Activated effector memory CD4-positive, alpha-beta T cell treated with anti-CD3 and anti-CD28 coated beads, Interleukin-2, amount 50 U/mL, for 16 hours (primary cell): ENCODE measurements around the gene ADGRB3.
"Not testable (repeated sequence)": the region's sequence is repeated elsewhere in the genome, so short reads cannot be mapped to it uniquely, and the experiment has no call there.

Experiments
- DNase-seq: peaks from one replicate; pipeline ENCODE4 v3.0.0-alpha.2; 2020

ADGRB3 gene

DNA sequence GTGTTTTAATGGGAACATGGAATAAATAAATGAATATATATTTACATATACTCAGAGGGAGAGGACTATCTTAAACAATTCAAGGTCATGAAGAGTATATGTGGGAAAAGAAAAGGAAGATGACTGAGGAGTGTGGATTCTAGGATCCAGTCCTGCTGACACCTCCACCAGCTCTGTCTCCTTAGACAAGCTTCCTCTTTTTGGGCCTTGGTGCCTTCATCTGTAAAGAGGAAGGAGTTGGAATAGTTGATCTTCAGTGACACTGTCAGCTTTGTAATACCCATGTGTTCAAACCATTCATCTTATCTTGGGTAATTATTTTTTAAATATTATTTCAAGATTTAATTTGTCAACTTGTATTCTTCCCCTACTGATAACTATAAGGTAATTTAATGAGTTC lies 338.0 kb downstream of the ADGRB3 start:
- no peak for DNase-seq

DNA sequence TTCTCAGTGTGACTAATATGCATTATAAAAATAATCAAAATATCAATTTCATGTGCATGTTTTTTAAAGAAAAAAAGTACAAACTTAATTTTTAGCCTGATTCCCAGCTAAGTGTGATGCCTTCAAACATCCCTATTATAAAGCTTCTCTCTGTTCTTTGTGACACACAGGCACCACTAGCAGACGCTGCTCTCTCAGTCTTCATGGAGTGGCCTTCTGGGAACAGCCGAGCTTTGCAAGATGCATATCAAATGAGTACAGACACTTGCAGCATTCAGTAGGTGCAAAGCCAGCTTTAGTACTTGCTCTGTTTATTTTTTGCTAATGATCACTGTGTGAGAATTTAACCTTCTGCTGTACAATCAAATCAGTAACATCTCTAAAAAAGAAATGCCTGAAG lies 340.0 kb downstream of the ADGRB3 start:
- DNase-seq = no peak

DNA sequence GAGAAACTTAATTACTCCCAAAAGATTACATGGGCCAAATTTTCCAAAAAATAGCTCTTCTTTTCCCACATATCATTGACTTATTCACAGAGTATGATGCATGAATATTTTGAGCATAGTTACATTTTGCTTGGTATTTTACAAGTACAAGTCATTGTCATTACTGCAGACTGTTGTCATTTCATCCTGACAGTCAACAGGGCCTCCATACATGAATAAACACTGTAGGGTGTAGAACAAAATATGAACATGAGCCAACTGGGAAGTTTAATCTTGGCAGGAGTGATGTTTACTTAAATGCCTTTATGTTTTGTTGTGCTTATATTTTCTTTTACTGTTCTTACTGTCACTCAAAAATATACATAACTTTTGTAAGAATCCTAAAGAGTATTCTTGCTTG lies 340.7 kb downstream of the ADGRB3 start:
- no peak for DNase-seq

DNA sequence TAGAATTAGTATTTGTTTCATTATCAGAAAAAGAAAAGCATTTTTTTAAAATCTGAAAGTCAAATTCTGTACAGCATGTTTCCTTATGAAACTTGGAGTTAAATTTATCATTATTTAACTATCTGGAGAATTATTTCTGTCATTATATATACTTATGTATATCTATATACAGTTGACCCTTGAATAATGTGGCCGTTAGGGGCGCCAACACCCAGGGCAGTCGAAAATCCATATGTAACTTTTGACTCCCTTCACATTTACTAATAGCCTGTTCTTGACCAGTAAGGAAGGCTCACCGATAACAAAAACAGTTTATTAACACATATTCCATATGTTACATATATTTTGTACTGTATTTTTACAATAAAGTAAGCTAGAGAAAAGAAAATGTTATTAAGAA lies 341.2 kb downstream of the ADGRB3 start:
- no peak for DNase-seq

DNA sequence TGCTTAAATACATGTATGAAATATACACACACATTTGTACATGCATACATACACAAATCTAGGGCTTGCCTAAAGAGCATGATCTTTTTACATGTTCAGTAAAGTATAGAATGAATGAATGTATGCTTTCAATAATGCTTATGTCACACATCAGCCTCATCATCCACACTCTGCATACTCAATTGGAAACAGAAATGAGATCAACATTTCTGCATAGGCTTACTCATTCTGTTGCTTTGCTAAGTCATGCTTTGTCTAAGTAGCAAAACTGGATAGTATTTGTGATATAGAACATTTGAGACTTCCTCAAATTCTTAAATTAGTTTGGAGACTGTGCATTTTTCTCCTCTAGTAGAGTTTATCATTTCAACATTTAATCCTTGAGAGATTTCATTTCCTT lies 343.3 kb downstream of the ADGRB3 start:
- no peak for DNase-seq

DNA sequence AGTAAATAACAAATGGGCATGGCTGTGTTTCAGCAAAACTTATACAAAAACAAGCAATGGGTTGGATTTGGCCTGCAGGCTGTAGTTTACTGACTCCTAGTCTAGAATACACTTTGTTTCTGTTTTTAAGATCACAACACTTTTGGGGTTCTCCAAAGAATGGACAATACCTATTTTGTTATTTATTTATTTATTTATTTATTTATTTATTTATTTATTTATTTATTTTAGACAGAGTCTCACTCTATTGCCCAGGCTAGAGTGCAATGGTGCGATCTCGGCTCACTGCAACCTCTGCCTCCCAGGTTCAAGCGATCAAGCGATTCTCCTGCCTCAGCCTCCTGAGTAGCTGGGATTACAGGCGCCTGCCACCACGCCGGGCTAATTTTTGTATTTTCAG lies 346.6 kb downstream of the ADGRB3 start:
- not testable (repeated sequence) for DNase-seq

DNA sequence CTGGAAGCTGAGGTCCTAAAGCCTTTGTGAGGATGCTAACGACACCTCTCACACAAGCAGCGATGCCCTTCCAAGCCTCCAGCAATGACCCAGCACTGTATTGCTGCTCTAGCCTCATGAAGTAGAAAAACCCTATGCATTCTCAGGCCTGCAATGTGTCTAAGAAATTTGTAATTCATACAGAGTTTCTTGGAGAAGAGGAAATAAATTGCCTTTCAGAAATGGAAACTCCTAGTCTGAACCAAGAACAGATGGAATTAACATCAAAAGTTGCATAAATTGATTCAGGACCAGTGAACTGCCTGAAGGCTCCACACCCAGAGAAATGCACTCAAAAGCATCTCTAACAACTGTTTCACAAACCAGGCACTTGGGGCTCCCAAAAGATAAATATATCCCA lies 353.6 kb downstream of the ADGRB3 start:
- no peak for DNase-seq

DNA sequence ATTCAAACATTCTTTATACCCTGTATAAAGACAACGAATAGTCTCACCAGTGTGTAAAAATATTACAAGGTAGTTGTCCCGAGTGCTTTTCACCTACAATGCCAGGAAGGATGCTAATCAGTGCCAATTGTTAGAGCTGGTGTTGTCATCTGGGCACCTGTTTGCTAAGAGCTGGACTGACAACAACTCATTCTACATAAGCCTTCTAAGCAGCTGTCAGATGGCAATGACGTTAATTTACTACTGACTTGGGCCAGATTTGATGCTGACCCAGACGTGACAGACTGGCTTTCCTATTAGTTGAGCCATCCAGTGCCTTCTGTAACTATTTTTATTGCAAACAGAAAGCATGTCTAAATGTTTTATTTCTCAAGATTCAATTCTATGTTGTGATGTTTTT lies 355.2 kb downstream of the ADGRB3 start:
- DNase-seq = no peak

DNA sequence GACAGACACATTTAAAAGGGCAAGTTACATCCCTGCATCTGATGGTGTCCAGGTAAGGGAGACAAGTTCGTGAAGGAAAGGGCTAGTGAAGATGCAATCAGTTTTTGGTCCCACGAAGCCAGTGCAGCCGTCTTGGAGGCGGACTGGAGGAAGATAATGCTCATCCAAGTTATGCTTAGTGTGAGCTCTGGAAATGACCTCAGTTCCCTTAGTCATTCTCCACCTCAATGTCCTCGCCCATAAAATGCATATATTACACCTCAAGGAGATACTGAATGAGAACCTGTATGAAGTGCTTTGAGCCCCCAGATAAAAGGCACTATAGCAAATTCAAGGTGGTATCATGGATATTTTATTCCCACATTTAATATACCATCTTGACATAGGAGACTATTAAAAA lies 358.8 kb downstream of the ADGRB3 start:
- DNase-seq = no peak

DNA sequence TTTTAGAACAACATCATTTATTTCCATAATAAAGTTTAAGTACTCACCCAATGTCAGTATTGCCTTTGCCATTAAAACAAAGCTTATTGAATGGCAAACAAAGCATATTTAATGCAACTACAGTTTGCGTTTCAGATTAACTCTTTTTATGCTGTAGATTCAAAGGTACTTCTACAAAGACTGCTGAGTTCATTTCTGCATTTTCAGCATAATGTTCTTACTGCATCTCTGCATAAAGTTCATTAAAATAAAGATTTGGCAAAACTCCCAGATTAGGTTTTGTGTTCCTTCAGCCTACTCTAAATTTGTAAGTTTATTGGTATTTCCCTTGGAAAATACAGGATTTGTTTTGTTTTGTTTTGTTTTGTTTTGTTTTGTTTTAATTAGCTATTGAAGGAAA lies 359.4 kb downstream of the ADGRB3 start:
- no peak for DNase-seq

DNA sequence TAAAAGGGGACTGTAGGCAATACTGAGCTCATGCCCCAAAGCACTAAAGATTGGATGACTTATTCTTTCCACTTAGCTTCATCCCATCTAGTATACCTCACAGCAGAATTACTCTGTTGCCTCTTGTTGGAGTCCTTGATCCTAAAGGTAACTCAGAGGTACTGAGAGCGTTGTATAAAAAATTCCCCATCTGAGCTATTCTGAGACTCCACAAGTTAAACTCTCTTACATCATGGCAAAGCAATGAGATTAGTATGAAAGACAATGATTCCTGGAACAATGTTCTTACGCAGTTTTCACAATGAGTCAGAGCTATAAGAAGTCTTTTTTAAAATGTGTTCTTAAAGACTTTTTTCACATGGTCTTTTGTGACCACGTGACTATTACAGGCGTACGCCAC lies 370.1 kb downstream of the ADGRB3 start:
- no peak for DNase-seq

DNA sequence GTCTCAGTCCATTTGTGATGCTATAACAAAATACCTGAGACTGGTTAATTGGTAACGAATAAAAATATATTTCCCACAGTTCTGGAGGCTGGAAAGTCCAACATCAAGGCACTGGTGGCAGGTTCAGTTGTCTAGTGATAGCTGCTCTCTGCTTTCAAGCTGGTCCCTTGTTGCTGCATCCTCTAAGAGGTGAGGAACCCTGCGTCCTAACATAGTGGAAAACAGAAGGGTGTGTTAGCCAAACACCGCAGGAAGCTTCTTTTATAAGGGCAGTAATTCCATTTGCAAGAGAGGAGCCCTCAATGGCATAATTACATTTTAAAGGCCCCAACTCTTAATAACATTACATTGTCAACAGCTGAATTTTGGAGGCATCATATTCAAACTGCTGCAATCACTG lies 372.7 kb downstream of the ADGRB3 start:
- DNase-seq = no peak

DNA sequence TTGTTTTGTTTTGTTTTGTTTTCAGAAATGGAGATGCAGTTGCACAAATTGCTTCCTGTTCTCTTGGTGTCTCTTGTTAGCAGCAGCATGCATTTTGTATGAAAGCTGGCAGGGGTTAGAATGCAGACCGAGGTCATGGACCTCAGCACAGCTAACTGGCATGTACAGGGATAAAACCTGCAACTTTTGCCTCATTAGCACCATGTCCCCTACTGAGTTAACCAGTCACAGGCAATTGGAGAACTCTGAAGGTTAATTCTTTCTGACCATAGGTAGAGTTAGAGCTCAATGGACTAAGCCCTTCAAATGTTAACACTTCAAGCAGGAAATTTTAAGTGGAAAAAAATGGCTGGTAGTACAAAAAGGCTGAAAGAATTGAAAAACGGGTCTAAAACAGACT lies 377.1 kb downstream of the ADGRB3 start:
- DNase-seq = no peak

DNA sequence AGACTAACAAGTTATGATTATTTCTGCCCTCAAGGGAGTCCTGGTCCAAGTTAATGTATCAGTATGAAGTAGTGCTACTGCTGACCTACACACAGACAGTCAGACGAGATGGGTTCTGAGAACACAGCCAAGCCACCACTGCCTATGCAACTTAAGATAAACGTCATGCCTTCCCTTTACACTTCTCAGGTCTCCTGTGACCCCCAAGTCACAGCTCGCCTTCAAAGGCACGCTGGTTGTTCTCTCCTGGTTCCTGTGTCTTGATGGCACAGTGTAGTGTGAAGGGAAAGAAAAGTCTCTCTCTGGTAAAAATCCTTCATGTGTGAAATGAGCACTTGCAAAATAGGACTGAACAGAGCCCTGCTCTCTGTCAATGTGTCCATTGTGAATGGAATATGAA lies 377.8 kb downstream of the ADGRB3 start:
- no peak for DNase-seq

DNA sequence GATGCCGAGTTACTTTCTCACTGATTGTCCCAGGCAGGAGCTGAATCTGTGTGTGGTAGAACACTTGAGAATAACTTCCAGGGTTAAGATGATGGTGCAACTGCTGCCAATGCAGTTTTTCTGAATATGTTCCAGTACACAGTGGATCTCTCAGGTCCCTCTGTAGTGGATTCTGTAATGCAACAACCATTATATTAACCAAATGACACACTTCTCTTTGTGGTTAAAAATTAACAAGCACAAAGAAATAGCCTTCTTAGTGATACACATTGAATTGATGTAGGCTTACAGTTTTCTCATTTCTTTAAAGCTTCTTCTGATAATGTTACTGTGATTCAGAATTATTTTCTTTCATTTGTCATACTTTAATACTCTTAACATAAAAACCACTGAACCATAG lies 383.8 kb downstream of the ADGRB3 start:
- no peak for DNase-seq

DNA sequence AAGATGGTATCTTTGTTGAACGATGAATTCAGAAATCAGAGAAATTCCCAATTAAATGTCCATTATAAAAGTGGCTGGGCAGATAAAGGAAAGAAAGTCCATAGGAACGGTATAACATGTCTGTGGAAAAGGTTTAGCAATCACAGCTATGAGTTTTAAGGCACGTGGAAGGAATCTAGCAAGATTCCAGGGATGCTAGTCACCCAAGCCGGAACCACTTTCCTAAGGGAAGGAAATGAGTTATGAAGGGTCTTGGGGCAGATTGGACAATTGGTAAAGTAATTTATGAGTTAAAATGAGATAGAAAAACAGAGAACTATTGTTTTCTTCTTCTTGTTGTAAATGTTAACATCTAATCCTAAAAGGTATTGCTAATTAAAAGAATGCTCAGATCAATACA lies 384.8 kb downstream of the ADGRB3 start:
- no peak for DNase-seq

DNA sequence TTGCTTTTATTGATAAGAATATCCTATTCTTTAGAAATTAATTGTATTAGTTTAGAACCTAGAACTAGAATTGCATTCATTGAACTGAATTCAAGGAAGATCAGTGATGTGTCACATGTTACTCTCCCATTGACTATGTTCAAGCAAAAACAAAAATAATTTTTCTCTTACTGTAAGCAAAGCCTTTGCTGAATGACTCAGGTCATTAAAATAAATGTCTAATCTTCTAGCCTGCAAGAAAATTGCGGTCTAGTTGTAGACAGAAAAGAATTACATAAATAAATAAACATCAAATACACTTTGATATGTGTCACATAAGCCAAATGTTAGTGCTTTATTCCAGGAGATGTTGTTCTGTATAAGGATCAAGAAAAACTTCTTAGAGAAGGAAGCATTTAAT lies 387.9 kb downstream of the ADGRB3 start:
- DNase-seq = no peak

DNA sequence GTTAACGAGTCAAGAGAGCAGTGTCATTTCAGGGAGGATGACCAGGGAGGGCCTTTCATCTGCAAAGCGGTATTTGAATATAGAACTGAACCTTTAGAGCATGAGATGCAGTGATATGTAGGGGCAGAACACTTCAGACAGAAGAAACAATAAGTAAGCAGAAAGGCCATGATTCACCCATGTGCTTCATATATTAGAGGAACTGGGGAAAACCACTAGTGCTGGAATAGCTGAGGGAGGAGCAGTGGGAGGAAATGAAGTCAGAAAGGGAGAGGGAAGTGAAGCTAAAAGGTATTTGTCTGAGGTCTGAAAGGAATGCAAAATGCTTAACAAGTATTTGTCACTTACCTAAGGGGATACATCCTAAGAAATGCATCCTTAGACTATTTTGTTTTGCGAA lies 391.2 kb downstream of the ADGRB3 start:
- DNase-seq = no peak

DNA sequence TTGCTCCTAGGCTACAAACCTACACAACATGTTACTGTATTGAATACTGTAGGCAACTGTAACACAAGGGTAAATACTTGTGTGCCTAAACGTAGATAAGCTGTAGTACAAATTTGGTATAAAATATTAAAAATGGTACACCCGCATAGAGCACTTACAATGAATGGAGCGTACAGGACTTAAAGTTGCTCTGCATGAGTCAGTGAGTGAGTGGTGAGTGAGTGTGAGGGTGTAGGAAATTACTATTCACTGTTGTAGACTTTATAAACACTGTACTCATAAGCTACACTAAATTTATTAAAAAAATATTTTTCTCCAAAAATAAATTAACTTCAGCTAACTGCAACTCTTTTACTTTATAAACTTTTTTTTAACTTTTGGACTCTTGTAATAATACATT lies 391.6 kb downstream of the ADGRB3 start:
- DNase-seq = no peak

DNA sequence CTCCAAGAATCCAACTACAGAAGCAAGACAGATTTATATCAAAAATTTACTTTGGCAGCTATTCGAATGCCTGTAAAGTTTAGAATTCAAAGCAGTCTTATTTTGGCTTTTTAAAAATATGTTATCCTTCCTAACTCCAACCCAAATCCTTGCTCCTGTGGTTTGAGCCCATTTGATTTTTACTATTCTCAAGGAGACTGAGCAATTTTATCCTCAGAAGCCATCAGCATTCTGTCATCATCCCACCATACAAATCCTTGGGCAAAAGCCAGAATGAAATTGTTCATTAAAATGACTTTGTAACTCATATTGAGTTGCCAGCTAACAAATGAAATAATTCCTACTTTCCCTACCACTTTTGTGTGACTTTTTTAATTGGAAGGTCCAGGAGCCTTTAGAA lies 392.8 kb downstream of the ADGRB3 start:
- no peak for DNase-seq

DNA sequence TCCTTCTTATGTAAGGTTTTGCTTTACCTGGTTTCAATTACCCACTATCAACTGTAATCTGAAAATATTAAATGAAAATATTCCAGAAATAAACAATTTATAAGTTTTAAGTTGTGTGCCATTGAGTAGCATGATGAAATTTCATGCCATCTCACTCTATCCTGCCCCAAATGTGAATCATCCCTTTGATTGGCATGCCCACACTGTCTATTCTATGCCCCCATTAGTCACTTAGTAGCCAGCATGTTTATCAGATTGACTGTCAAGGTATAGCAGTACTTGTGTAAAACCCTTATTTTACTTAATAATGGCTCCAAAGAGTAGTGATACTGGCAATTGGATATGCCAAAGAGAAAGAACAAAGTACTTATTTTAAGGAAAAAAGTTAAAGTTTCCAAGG lies 403.8 kb downstream of the ADGRB3 start:
- DNase-seq = no peak

DNA sequence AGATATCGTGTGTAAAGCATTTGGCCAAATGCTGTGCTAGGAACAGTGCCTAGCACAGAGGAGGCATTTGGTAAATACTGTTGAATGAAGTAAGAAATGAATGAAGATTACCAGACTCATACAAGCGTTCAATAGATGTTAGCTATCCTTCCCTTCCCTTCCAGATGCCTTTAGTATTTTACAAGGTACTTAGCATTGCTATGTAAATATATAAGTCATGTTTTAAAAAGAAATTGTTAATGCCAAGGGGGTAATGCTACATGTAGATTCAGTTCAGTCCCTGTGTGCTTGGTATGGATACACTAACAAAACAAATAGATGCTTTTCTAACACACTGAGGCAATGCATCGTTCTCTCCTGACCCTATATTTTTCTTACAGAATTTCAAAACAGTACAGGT lies 407.2 kb downstream of the ADGRB3 start:
- DNase-seq = no peak

DNA sequence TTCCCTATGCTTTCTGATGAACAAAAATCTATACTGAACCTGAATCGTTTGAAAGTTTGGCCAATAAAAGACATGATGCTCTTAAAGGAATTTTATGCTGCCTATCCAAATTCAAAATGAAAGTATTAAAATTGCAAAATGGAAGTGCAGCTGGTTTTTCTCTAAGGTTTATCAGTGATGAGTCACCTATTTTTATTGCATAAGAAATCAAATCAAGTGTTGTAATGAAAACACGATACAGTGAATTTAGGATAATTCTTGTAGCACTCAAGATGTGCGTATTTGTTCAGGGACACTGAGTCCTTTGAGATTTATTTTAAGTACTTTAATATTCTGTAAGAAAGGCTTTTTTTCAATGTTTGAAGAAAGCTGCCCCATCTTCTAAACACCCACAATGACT lies 409.5 kb downstream of the ADGRB3 start:
- DNase-seq = no peak

DNA sequence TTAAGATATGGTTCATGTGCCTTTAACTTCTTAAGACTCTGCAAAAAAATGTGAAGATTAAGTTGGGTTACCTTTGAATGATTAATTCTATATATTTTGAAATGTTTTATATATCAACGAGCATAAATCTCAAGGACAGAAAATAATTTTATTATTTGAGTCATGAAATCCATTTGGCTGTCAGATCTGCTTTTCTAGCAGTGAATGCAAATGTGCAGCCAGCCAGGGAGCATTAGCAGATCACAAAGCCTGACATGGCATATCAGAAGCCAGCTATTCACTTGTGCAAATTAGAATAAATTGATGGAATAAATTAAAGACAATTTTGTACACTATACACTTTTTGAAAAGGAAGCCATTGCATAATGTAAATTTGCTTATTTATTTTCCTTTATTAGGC lies 424.3 kb downstream of the ADGRB3 start:
- DNase-seq = no peak

DNA sequence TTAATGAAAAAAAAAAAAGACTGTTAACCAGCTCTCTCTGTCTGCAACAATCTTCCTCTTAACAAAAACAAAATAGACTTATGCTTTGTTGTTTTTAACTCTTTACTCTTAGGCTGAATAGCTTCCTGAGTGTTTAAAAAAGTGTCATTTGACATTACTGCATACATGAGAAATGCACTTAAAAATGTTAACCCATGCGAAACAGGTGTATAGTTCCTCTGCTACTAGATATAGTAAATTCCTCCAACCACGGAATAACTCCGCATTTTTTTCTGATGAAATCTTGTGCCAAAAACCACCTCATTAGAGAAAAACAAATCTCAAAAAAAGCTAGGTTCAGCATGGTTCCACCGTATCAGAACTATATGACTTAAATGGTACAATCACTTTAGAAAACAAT lies 426.0 kb downstream of the ADGRB3 start:
- no peak for DNase-seq

DNA sequence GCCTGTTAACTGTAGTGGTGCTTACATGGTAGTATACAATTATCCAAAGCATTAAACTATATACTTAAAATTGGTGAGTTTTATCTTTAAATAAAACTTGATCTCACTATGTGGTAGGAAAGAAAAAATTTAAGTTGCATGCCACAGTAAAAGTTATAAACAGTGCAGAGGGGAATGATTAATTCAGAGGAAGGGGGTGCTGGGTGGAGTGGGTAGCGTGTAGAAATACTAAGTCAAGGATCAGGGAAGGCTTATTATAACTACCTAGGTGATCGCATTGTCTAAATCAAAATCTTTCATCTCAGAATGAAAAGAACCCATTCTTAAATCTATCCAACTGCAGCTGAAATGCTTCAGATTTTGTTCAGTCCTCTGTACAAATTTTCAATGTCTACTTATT lies 428.3 kb downstream of the ADGRB3 start:
- DNase-seq = no peak

DNA sequence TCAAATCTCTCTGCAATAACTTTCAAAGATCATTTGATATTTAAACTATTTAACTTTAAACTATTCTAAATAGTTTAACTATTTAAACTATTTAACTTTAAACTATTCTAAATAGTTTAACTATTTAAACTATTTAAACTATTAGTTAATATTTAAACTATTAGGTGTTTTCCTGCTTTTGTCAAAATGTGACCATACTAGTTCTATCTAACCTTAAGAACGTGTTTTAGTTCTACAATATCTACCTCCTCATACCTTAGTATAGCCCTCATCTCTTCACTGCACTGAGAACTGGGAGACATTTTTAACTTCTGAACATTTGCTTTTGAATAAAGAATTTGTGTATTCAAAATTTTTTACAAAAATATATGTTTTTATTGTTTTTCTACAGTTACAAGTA lies 429.1 kb downstream of the ADGRB3 start:
- no peak for DNase-seq
